AG10803 (cell line): ENCODE results near the gene SLC18A2.
"Not testable (repeated sequence)": the region's sequence is repeated elsewhere in the genome, so short reads cannot be mapped to it uniquely, and the experiment has no call there.

Experiments used
- DNase-seq: peaks from one replicate; pipeline ENCODE4 v3.0.0; 2010; ENCODE audit warnings: low read depth
- H3K4me3 ChIP-seq: 2 replicates; pipeline ENCODE4 v1.5.1; 2011; ENCODE audit warnings: mild to moderate bottlenecking, low read length, control low read depth
- TF ChIP-seq, protein P1 (sequence below): conservative IDR thresholded peaks from 2 replicates; pipeline ENCODE4 v1.5.1; 2011; ENCODE audit warnings: mild to moderate bottlenecking, low read length, control low read depth, inconsistent platforms

The SLC18A2 gene

DNA sequence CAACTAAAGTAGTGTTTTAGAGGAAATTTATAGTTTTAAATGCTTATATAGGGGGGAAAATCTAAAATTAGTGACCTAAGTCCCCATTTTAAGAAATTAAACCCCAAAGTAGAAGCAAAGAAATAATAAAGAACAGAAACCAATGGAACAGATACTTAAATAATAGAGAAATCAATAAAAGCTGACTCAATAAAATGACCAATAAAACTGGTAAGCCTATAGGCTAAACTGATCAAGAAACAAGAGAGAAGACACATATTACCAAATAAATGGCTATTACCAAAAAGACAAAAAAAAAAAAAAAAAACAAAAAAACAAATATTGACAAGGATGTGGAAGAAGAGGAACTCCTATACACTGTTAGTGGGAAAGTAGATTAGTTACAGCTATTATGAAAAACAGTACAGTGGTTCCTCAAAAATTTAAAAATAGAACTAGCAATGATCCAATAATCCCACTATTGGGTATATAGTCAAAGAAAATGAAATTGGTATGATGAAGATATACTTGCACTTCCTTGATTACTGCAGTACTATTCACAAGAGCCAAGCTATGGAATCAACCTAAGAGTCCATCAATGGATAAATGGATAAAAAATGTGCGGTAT, 53.2 kb downstream of the SLC18A2 start:
- DNase-seq, result no peak
- TF ChIP-seq, protein P1, sequence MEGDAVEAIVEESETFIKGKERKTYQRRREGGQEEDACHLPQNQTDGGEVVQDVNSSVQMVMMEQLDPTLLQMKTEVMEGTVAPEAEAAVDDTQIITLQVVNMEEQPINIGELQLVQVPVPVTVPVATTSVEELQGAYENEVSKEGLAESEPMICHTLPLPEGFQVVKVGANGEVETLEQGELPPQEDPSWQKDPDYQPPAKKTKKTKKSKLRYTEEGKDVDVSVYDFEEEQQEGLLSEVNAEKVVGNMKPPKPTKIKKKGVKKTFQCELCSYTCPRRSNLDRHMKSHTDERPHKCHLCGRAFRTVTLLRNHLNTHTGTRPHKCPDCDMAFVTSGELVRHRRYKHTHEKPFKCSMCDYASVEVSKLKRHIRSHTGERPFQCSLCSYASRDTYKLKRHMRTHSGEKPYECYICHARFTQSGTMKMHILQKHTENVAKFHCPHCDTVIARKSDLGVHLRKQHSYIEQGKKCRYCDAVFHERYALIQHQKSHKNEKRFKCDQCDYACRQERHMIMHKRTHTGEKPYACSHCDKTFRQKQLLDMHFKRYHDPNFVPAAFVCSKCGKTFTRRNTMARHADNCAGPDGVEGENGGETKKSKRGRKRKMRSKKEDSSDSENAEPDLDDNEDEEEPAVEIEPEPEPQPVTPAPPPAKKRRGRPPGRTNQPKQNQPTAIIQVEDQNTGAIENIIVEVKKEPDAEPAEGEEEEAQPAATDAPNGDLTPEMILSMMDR, result no peak
- no peak overlapping the region for H3K4me3 ChIP-seq

DNA sequence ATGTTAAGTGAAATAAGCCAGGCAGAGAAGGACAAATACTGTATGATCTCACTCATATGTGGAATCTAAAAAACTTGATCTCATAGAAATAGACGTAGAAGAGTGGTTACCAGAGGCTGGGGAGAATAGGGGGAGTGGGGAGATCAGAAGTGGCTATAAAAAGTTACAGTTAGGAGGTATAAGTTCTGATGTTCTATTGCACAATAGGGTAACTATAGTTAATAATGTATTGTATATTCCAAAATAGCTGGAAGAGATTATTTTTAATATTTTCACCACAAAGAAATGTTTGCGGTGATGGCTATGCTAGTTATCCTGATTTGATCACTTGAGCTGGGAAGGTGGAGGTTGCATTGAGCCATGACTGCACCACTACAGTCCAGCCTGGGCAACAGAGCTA, 53.8 kb downstream of the SLC18A2 start:
- H3K4me3 ChIP-seq, result no peak overlapping the region
- no peak for DNase-seq
- TF ChIP-seq, protein P1, result no peak

DNA sequence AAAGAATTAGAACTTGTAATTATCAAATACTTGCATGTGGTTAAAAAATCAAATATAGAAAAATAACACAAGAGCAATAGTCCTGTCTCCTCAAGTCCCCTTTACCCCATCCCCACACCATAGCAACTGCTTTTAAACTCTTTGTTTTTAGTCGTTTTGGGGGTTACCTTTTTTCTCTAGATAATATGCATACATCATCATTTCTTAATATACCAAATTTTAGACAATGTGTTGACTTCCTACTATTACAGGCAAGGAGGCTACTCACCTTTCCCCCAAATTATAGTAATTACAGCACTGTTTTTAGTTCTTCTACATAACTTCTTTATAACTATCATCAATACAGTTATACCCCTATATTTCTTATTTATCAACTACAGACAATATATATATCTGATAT, 57.3 kb downstream of the SLC18A2 start:
- TF ChIP-seq, protein P1, result no peak
- H3K4me3 ChIP-seq, result no peak overlapping the region
- no peak for DNase-seq

DNA sequence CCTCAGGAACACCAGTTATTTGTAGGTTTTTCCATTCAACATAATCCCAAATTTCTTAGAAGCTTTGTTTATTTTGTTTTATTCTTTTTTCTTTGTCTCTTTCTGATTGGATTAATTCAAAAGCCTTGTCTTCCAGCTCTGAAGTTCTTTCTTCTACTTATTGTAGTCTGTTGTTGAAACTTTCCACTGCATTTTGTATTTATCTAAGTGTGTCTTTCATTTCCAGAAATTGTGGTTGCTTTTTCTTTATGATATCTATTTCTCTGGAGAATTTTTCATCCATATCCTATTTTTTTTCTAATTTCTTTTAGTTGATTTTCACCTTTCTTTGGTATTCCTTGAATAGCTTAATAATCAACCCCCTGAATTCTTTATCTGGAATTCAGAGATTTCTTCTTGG, 58.5 kb downstream of the SLC18A2 start:
- DNase-seq, result no peak
- TF ChIP-seq, protein P1, result no peak

DNA sequence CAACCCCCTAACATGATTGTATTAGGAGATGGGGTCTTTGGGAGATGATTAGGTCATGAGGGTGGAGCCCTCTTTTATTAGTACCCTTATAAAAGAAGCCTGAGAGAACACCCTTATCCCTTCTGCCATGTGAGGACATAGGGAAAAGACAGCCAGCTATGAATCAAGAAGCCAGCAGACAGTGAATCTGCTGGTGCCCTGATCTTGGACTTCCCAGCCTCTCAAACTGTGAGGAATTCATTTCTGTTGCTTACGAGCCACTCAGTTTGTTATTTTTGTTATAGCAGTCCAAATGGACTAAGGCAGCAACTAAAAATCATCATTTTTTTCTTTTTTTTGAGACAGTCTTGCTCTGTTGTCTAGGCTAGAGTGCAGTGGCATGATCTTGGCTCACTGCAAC, 59.8 kb downstream of the SLC18A2 start:
- no peak for DNase-seq
- H3K4me3 ChIP-seq, result no peak overlapping the region
- TF ChIP-seq, protein P1, result no peak

More for the DNA sequence above, 58.5 kb downstream of the SLC18A2 start:
- no peak overlapping the region for H3K4me3 ChIP-seq

DNA sequence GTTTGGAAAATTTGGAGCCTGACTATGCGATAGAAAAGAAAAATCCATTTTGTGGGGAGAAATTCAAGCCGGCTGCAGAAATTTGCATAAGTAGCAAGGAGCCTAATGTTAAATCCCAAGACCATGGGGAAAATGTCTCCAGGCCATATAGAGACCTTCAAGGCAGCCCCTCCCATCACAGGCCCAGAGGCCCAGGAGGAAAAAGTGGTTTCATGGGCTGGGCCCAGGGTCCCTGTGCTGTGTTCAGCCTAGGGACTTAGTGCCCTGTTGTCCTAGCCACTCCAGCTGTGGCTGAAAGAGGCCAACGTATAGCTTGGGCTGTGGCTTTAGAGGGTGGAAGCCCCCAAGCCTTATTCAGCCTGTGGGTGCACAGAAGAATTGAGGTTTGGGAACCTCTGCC, 62.5 kb downstream of the SLC18A2 start:
- DNase-seq, H3K4me3 ChIP-seq: not testable (repeated sequence)

DNA sequence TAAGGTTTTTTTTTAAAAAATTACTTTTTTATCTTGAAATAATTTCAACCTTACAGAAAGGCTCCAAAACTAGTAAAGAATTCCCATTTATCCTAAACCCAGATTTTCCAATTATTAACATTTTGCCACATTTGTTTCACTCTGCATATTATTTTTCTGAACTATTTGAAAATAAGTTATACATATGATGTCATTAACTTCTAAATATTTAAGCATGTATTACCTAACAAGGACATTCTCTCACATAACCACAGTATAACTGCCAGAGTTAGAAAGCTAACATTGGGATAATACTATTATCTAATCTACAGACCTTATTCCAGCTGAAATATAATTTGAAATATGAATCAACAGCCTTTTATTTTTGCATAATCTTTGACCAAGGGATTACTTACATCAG, 65.8 kb downstream of the SLC18A2 start:
- no peak for DNase-seq
- H3K4me3 ChIP-seq, result no peak overlapping the region
- TF ChIP-seq, protein P1, result no peak

DNA sequence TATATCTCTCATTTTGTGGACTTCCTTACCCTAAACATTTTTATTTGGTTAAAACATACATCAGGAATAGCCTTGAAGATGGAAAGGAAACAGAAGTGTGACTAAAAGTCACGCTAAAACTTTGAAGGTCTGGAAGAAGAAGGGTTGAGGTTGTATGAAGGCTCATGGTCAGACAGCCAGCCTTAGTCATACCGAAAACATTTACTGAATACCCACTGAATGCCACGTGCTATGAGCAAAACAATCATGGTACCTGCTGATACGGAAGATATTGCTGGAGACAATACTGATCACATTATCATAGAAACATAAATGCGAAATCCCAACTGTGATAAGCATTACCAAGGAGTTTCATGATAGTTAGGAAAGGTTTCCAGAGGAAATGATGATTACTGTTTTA, 70.3 kb downstream of the SLC18A2 start:
- no peak overlapping the region for H3K4me3 ChIP-seq
- TF ChIP-seq, protein P1, result no peak

More for the DNA sequence above, 70.3 kb downstream of the SLC18A2 start:
- DNase-seq, result no peak
